GM18505 (cell line): Measurements from ENCODE around the gene NUCB2.
"Not testable (repeated sequence)": the region's sequence is repeated elsewhere in the genome, so short reads cannot be mapped to it uniquely, and the experiment has no call there.

Experiments used
- ATAC-seq: cut with Tn5 transposase; IDR thresholded peaks from one replicate; pipeline ENCODE4 v1.9.1; 2021; ENCODE audit not compliant: unreplicated experiment
- POLR2A ChIP-seq: IDR thresholded peaks from 4 replicates; pipeline ENCODE4 v1.6.1; 2011; ENCODE audit warnings: borderline replicate concordance; ENCODE audit not compliant: insufficient read depth, insufficient read length; ENCODE audit errors: extremely low read depth

The NUCB2 gene

GRCh38 chr11:17257196-17257595 is 19.3 kb upstream of the NUCB2 start:
- no peak for TF ChIP-seq POLR2A
- no peak for ATAC-seq

GRCh38 chr11:17258670-17259069 is 17.9 kb upstream of the NUCB2 start:
- ATAC-seq: no peak
- no peak for TF ChIP-seq POLR2A

GRCh38 chr11:17259519-17259918 is 17.0 kb upstream of the NUCB2 start:
- no peak for TF ChIP-seq POLR2A
- ATAC-seq: no peak

- TF ChIP-seq POLR2A: no peak
- ATAC-seq: no peak
Observed at GRCh38 chr11:17260020-17260419, 16.5 kb upstream of the NUCB2 start.

- no peak for ATAC-seq
Observed at GRCh38 chr11:17263769-17264168, 12.8 kb upstream of the NUCB2 start.

GRCh38 chr11:17266781-17267180 is 9.8 kb upstream of the NUCB2 start:
- TF ChIP-seq POLR2A: no peak
- ATAC-seq: no peak

More at GRCh38 chr11:17263769-17264168, 12.8 kb upstream of the NUCB2 start:
- no peak for TF ChIP-seq POLR2A

GRCh38 chr11:17267576-17267975 is 9.0 kb upstream of the NUCB2 start:
- no peak for TF ChIP-seq POLR2A
- ATAC-seq: no peak

GRCh38 chr11:17268500-17268899 is 8.0 kb upstream of the NUCB2 start:
- ATAC-seq: not testable (repeated sequence)

- no peak for TF ChIP-seq POLR2A
- ATAC-seq: no peak
Observed at GRCh38 chr11:17268902-17269301, 7.6 kb upstream of the NUCB2 start.

- no peak for TF ChIP-seq POLR2A
- ATAC-seq: no peak
Observed at GRCh38 chr11:17272801-17273200, 3.7 kb upstream of the NUCB2 start.

GRCh38 chr11:17273211-17273610 is 3.3 kb upstream of the NUCB2 start:
- no peak for TF ChIP-seq POLR2A
- ATAC-seq: no peak

- TF ChIP-seq POLR2A: no peak
- ATAC-seq: no peak
Observed at GRCh38 chr11:17273668-17274282, 2.8 kb upstream of the NUCB2 start.

- TF ChIP-seq POLR2A: no peak
- ATAC-seq: no peak
Observed at GRCh38 chr11:17275400-17276235, 921 bp upstream of the NUCB2 start.

GRCh38 chr11:17277024-17277584 is 565 bp downstream of the NUCB2 start:
- ATAC-seq: peak; percentile 12
- TF ChIP-seq POLR2A: no peak
